ENCODE measurements around the gene ZSWIM1.
"Not testable (repeated sequence)": the region's sequence is repeated elsewhere in the genome, so short reads cannot be mapped to it uniquely, and the experiment has no call there.

The ZSWIM1 gene

DNA sequence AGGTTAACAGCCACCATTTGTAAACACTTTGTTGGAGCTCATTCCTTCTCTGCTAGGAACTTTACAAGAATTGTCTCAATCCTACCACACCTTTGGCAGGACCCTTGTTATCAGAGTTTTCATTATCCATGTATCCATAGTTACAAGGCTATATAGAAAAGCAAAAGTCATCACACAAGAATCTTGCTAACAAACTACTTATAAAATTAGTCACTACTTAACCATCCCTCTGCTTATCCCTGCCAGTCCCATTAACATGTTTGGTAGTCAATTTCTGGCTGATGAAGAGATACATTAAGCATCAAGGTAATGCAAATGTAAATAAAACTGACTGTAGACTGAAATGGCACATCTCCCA lies 13.2 kb upstream of the ZSWIM1 start:
- DNase-seq (ENCODE audit: low spot score), result peak; percentile 89
- CTCF ChIA-PET, result interaction anchor here (0.6 to 0.7 kb wide), 2 partner anchors 53 to 498 kb away, joined by 3 to 7 read pairs; no protein-coding TSS in a partner anchor
- no peak overlapping the region for H3K27ac ChIP-seq
- TF ChIP-seq, protein P1, sequence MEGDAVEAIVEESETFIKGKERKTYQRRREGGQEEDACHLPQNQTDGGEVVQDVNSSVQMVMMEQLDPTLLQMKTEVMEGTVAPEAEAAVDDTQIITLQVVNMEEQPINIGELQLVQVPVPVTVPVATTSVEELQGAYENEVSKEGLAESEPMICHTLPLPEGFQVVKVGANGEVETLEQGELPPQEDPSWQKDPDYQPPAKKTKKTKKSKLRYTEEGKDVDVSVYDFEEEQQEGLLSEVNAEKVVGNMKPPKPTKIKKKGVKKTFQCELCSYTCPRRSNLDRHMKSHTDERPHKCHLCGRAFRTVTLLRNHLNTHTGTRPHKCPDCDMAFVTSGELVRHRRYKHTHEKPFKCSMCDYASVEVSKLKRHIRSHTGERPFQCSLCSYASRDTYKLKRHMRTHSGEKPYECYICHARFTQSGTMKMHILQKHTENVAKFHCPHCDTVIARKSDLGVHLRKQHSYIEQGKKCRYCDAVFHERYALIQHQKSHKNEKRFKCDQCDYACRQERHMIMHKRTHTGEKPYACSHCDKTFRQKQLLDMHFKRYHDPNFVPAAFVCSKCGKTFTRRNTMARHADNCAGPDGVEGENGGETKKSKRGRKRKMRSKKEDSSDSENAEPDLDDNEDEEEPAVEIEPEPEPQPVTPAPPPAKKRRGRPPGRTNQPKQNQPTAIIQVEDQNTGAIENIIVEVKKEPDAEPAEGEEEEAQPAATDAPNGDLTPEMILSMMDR (conservative IDR thresholded peaks at IDR 0.05; ENCODE audit: low read depth), result no peak
- POLR2A ChIA-PET (ENCODE audit: low non-redundant PET), result interaction anchor here (0.6 kb wide), 1 partner anchor 11 kb away, joined by 3 read pairs; no protein-coding TSS in a partner anchor

DNA sequence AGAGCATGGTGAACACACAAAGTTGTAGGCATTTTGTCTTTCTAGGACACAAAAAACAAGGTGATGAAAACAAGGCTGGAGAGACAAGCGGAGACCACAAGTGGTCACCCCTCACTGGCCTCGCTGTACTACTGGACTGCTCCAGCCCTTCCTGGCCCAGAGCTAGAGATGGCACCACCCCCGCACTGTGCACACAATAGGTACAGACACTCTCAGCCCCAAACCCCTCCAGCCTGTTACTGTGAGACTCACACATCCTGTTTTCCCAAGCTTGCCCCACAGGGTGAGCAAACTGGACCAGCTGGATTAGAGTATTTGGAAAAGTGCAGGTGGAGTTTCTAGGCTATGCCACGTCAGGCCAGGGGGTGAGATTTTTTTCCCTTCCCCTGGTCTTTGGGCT lies 8.4 kb upstream of the ZSWIM1 start:
- CTCF ChIA-PET, result interaction anchor here (0.6 to 1.2 kb wide), 4 partner anchors 15 to 829 kb away, joined by 3 to 7 read pairs (median 3); no protein-coding TSS in a partner anchor
- no peak overlapping the region for H3K27ac ChIP-seq
- TF ChIP-seq, protein P1 (conservative IDR thresholded peaks at IDR 0.05; ENCODE audit: low read depth), result no peak
- DNase-seq (ENCODE audit: low spot score), result no peak
- POLR2A ChIA-PET (ENCODE audit: low non-redundant PET), result interaction anchor here (1.0 kb wide), 1 partner anchor 8 kb away, joined by 3 read pairs; the partner anchor contains the start of gene ZSWIM1

DNA sequence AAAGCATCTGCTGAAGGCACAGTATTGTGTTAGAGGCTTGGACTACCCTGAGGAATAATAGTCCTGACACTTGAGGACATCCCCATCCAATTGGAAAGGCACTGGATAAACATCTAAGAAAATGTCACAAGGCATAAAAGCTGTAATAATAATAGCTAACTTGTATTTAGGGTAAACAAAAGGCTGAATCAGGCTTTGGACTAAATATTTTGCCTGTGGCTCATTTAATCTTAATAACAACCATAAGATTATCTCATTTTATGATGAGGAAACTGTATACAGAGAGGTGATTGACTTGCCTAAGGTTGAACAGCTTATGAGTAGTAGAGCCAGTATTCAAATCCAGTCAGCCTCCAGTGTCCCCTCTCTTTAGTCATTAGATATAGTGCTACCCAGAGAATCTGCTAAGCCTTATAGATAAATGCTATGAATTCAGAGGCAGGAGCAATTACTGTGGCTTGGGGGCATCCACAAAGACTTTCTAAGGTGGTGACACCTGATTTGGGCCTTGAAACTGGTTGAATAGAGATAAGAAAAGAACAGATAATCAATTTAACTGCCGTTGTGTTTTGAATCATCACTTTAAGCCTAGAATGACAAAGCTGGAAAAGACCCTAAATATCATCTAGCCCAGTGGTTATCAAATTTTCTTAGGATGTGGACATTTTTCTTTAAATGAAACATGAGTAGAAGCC lies 7.5 kb upstream of the ZSWIM1 start:
- TF ChIP-seq, protein P1 (conservative IDR thresholded peaks at IDR 0.05; ENCODE audit: low read depth), result no peak
- H3K27ac ChIP-seq, result no peak overlapping the region
- POLR2A ChIA-PET (ENCODE audit: low non-redundant PET), result interaction anchor here (0.8 kb wide), 1 partner anchor 491 kb away, joined by 3 read pairs; no protein-coding TSS in a partner anchor
- CTCF ChIA-PET, result interaction anchor here (0.6 to 1.0 kb wide), 2 partner anchors 21 to 830 kb away, joined by 3 read pairs; no protein-coding TSS in a partner anchor
- DNase-seq (ENCODE audit: low spot score), result no peak

DNA sequence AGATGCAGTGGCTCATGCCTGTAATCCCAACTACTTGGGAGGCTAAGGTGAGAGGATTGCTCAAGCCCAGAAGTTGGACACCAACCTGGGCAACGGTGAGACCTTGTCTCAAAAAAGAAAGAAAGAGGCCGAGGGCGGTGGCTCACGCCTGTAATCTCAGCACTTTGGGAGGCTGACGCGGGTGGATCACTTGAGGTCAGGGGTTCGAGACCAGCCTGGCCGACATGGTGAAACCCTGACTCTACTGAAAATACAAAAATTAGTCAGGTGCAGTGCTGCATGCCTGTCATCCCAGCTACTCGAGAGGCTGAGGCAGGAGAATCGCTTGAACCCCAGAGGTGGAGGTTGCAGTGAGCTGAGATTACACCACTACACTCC lies 6.9 kb upstream of the ZSWIM1 start:
- CTCF ChIA-PET, result interaction anchor here (1.0 kb wide), 1 partner anchor 64 kb away, joined by 3 read pairs; no protein-coding TSS in a partner anchor
- POLR2A ChIA-PET (ENCODE audit: low non-redundant PET), result interaction anchor here (0.6 kb wide), 1 partner anchor 61 kb away, joined by 4 read pairs; no protein-coding TSS in a partner anchor
- not testable (repeated sequence) for DNase-seq (ENCODE audit: low spot score); H3K27ac ChIP-seq

DNA sequence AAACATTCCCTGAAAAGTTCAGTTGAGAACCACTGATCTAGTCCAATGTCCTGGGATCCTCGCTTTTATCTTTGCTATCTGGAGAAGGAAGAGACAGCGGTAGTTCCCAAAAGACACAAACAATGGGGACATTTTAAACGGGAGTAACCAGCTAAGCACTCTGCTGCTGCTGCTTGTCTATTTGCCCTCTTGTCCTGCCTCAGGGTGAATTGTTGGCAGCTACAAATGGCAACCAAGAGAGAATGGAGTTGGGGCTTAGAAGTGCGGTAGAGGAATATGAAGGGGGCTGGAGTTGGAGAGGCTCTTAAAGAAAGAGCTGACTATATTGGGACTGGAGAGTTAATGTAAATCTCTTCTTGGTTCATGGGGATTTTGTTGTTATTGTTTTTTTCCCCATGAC lies 6.5 kb upstream of the ZSWIM1 start:
- no peak for DNase-seq (ENCODE audit: low spot score)
- no peak overlapping the region for H3K27ac ChIP-seq
- TF ChIP-seq, protein P1 (conservative IDR thresholded peaks at IDR 0.05; ENCODE audit: low read depth), result no peak
- ChIA-PET CTCF (interaction anchor here (0.6 to 1.0 kb wide), 2 partner anchors 63 to 1142 kb away, joined by 3 read pairs; no protein-coding TSS in a partner anchor), POLR2A (ENCODE audit: low non-redundant PET) (interaction anchor here (0.6 kb wide), 1 partner anchor 60 kb away, joined by 4 read pairs; no protein-coding TSS in a partner anchor)

DNA sequence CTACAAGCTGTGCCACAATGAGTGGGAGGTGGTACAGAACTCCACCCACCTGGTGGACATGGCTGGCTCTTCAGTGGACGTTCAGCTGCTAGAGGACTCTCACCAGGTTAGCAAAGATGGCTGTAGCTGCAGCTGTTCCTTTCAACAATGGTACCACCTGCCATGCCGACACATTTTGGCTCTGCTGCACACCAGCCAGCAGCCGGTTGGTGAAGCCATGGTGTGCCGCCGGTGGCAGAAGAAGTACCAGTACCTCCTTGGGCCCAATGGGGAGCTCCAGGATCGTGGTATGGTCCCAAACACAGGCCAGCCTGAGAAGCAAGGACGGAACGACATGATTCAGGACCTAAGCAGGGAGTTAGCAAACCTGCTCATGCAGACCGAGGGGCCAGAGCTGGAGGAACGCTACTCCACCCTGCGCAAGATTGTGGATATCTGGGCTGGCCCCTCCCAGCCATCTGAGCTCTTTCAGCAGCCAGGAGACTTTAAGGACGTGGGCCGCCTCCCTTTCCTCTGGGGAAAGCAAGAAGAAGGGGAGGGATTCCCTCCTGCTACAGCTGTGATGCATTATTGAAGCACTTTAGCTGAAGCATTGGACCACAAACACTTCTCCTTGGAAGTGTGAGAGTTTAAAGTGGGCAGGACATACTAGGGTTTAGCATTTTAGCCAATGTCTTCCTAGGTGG lies 2.8 kb upstream of the ZSWIM1 start:
- TF ChIP-seq, protein P1 (conservative IDR thresholded peaks at IDR 0.05; ENCODE audit: low read depth), result no peak
- no peak overlapping the region for H3K27ac ChIP-seq
- CTCF ChIA-PET, result interaction anchor here (0.5 to 0.8 kb wide), 5 partner anchors 13 to 428 kb away, joined by 3 to 4 read pairs (median 3); partner anchors contain the start of genes CTSA and NEURL2
- POLR2A ChIA-PET (ENCODE audit: low non-redundant PET), result no interaction called here
- no peak for DNase-seq (ENCODE audit: low spot score)
